GM21737 (cell line): ENCODE data around the gene NR4A1.

Experiments used
- ATAC-seq: cut with Tn5 transposase; IDR thresholded peaks from one replicate; pipeline ENCODE4 v1.9.1; 2021; ENCODE audit warnings: mild to moderate bottlenecking, moderate library complexity; ENCODE audit not compliant: unreplicated experiment

Gene NR4A1

GRCh38 chr12:52074971-52075724 lies 23.9 kb downstream of the NR4A1 start:
- ATAC-seq = no peak

GRCh38 chr12:52076811-52077210 lies 25.6 kb downstream of the NR4A1 start:
- ATAC-seq = no peak

GRCh38 chr12:52078276-52078675 lies 27.0 kb downstream of the NR4A1 start:
- ATAC-seq = no peak

- no peak for ATAC-seq
Measured at GRCh38 chr12:52079576-52080402, 28.5 kb downstream of the NR4A1 start, which contains the start of gene SMIM41. Gene SMIM41, plus strand, starts transcription at chr12:52079704. Its CDS starts 76 bp downstream, at chr12:52079780.

GRCh38 chr12:52080403-52081251 lies 29.4 kb downstream of the NR4A1 start:
- no peak for ATAC-seq

- ATAC-seq = peak; percentile 71
Measured at GRCh38 chr12:52081263-52081733, 30.1 kb downstream of the NR4A1 start.

GRCh38 chr12:52082026-52082668 lies 30.9 kb downstream of the NR4A1 start:
- ATAC-seq = no peak

- ATAC-seq = no peak
Measured at GRCh38 chr12:52082669-52082987, 31.4 kb downstream of the NR4A1 start.

GRCh38 chr12:52082988-52083637 lies 31.9 kb downstream of the NR4A1 start:
- no peak for ATAC-seq

- no peak for ATAC-seq
Measured at GRCh38 chr12:52083638-52083996, 32.4 kb downstream of the NR4A1 start.

- no peak for ATAC-seq
Measured at GRCh38 chr12:52084491-52085231, 33.4 kb downstream of the NR4A1 start.

GRCh38 chr12:52085682-52086180 lies 34.5 kb downstream of the NR4A1 start:
- no peak for ATAC-seq

- ATAC-seq = no peak
Measured at GRCh38 chr12:52086366-52086765, 35.1 kb downstream of the NR4A1 start.

GRCh38 chr12:52086944-52087835 lies 35.9 kb downstream of the NR4A1 start:
- ATAC-seq = no peak

GRCh38 chr12:52087961-52088820 lies 36.9 kb downstream of the NR4A1 start:
- no peak for ATAC-seq

- ATAC-seq = no peak
Measured at GRCh38 chr12:52089491-52089890, 38.2 kb downstream of the NR4A1 start.

GRCh38 chr12:52090291-52090690 lies 39.0 kb downstream of the NR4A1 start:
- no peak for ATAC-seq
